ENCODE measurements around the gene TENM4. TPM values are rescaled to one million over a fixed set of nuclear protein-coding genes. Genes with fewer than 3 reads are reported as not detected.

TENM4 gene
- total and polyA plus RNA-seq, 2 of the 13 experiments (the other 11 are each of a cell fraction or from before 2014, with no cell fraction given): not detected

DNA sequence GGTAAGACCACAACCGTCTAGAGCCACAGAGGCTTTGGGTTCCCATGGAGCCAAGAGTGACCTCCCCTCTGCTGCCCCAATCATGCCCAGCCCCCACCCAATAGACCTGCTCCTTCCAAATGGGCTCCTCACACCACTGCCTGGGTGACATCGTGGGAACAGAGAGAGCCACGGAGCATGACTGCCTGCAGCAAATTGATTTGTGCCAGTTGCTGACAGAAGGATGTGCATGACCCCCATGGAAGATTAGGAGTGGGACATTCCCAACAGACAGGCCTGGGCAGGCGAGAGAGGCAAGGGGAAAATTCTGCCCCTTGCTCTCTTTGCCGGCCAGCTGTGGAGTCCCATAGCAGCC, 88.5 kb downstream of the TENM4 start:
- no peak for DNase-seq (ENCODE audit: low spot score)
- FAIRE-seq: no peak
- TF ChIP-seq FOXO1 (CRISPR knock-in tag; IDR thresholded peaks at IDR 0.05) (no peak), ZFYVE20 (CRISPR knock-in tag; IDR thresholded peaks at IDR 0.05; ENCODE audit: borderline replicate concordance, low read depth) (no peak), NFE2 (CRISPR knock-in tag; IDR thresholded peaks at IDR 0.05) (no peak), ZFP36L2 (CRISPR knock-in tag; IDR thresholded peaks at IDR 0.05) (no peak), ZNF460 (CRISPR knock-in tag; IDR thresholded peaks at IDR 0.05; ENCODE audit: borderline replicate concordance) (no peak), ZNF10 (CRISPR knock-in tag; IDR thresholded peaks at IDR 0.05; ENCODE audit: borderline replicate concordance, low read depth) (no peak), SMAD9 (CRISPR knock-in tag; IDR thresholded peaks at IDR 0.05) (no peak), KLF12 (CRISPR knock-in tag; IDR thresholded peaks at IDR 0.05; ENCODE audit: borderline replicate concordance) (no peak), BORCS8-MEF2B (CRISPR knock-in tag; IDR thresholded peaks at IDR 0.05) (no peak), HNRNPL (IDR thresholded peaks at IDR 0.05; ENCODE audit: low read depth, low read length) (no peak), ZBTB1 (CRISPR knock-in tag; IDR thresholded peaks at IDR 0.05; ENCODE audit: borderline replicate concordance) (no peak), PHB2 (IDR thresholded peaks at IDR 0.05; ENCODE audit: partially characterized antibody) (no peak)
- TF ChIP-seq, protein P1, sequence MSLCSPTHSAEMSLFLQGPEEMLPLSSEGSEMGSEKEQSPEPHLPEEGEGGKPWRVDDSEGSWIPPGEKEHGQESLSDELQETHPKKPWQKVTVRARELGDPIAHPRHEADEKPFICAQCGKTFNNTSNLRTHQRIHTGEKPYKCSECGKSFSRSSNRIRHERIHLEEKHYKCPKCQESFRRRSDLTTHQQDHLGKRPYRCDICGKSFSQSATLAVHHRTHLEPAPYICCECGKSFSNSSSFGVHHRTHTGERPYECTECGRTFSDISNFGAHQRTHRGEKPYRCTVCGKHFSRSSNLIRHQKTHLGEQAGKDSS (CRISPR knock-in tag; IDR thresholded peaks at IDR 0.05; ENCODE audit: borderline replicate concordance, low read depth): no peak
- H2AFZ ChIP-seq (ENCODE audit: low read length): no peak overlapping the region
- WGBS (ENCODE audit: low lambda C conversion rate): 1% methylated on average over 5 of the region's 5 CpGs
- intact Hi-C loops (cut with micrococcal nuclease; ENCODE audit: unreplicated experiment) (no loop called here), in situ Hi-C loops (cut with HindIII; ENCODE audit: extremely low pct_ligation_motif_present, low pct_unique_long_range_greater_than_20kb) (no loop called here)
- CTCF ChIA-PET (ENCODE audit: low intra/inter-chr PET ratio, low total read pairs): no interaction called here
- H3K9ac ChIP-seq (ENCODE audit: insufficient read depth, low read depth, low read length): no peak overlapping the region
- no peak for ATAC-seq
- H3K27ac ChIP-seq (ENCODE audit: extremely low read length, insufficient read depth, low read length): no peak overlapping the region
- H3K4me1 ChIP-seq (ENCODE audit: insufficient read depth, low read length): no peaks in the 10 kb centered on the region
- H3K4me3 ChIP-seq (replicated peaks in 1 of 3; ENCODE audit: insufficient read depth in 1 of 3, low read depth in 2 of 3, low read length in 3 of 3): no peak overlapping the region
- H3K79me2 ChIP-seq (ENCODE audit: insufficient read depth, low read length): no peaks in the 10 kb centered on the region
- BruUV-seq (replicated peaks): no TSS peak
- H3K4me2 ChIP-seq (ENCODE audit: low read depth, low read length): no peak overlapping the region
- H3K9me3 ChIP-seq (ENCODE audit: low read length): no peaks in the 10 kb centered on the region
- no peaks in the 10 kb centered on the region for H4K20me1 ChIP-seq (ENCODE audit: insufficient read depth, low read length)
- no peaks in the 10 kb centered on the region for H3K27me3 ChIP-seq (ENCODE audit: control insufficient read depth in 1 of 2, insufficient read depth in 2 of 2, low read length in 2 of 2)
- H3K36me3 ChIP-seq (replicated peaks in 1 of 2; ENCODE audit: control insufficient read depth in 1 of 2, insufficient read depth in 2 of 2, low read length in 2 of 2): no peaks in the 10 kb centered on the region
- POLR2A ChIA-PET: no interaction called here

All from HepG2 (cell line).